ENCODE results near the gene TMEM134.

DNA sequence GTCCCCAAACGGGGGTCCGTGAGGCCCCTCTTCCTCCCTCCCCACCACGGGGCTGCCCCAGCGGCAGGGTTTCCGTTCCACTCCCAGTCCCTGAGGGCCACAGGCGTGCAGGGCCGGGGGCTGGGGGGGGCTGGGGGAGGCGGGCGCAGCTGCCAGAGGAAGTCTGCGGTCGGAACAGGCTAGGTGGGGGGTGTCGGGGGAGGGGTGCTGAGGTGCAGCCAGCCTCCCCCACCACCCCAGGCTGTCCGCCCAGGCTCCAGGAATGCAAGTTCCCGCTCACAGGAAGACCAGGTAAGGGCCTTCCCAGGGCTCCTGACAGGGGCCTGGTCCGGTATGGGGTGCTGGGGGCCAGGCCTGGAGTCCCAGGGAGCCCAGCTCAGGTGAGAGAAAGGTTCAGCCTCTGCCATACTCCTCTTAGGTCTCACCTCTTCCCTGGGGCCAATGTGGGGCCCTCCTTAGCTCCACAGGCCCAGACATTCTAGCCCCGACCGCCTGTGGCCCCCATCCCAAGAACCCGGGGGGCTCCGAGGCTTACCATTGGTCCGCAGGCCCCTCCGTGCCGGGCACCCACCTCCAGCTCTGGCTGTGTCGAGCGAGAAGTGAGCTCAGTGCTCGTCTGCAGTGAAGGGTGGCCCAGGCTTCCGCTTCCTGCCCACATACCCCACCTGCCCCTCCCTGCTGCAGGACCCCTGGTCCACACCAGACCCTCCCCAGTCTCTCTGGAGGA, 31.8 kb downstream of the TMEM134 start, which contains the start of gene PTPRCAP:
- TF ChIP-seq CTCF (IDR thresholded peaks at IDR 0.05; ENCODE audit: extremely low read depth in 1 of 2, insufficient read depth in 1 of 2, low read depth in 1 of 2, low read length in 2 of 2) (no peak), EZH2 (IDR thresholded peaks at IDR 0.05; ENCODE audit: borderline replicate concordance, low read depth, low read length, severe bottlenecking) (no peak), POLR2A (IDR thresholded peaks at IDR 0.05; ENCODE audit: low read depth, low read length) (no peak), POLR2AphosphoS5 (IDR thresholded peaks at IDR 0.05; ENCODE audit: insufficient read depth, low read depth, low read length) (no peak), MAX (IDR thresholded peaks at IDR 0.05; ENCODE audit: insufficient read depth, insufficient read length) (no peak), JUN (IDR thresholded peaks at IDR 0.05; ENCODE audit: borderline replicate concordance, insufficient read depth, insufficient read length, low read depth) (no peak), FOS (IDR thresholded peaks at IDR 0.05; ENCODE audit: borderline replicate concordance, insufficient read depth, low read length) (no peak), MYC (IDR thresholded peaks at IDR 0.05; ENCODE audit: low read depth, low read length) (no peak), GATA2 (IDR thresholded peaks at IDR 0.05; ENCODE audit: insufficient read depth, insufficient read length, low read depth, low read length) (no peak)
